Psoas muscle (tissue), 8 donors: ENCODE measurements around the gene TPD52L1. TPM values are rescaled to one million over a fixed set of nuclear protein-coding genes. Genes with fewer than 3 reads are reported as not detected.

ENCODE experiments used
- ATAC-seq, 4 donors: fragments of 200-7000 bp; cut with Tn5 transposase; one replicate each; pipeline ENCODE4 v1.9.1; 2020; ENCODE audit warnings: moderate library complexity in 3 of 4, mild to moderate bottlenecking in 2 of 4
- DNase-seq, 2 donors: peaks; one replicate each; pipeline ENCODE4 v3.0.0-alpha.2; 2020
- H3K27ac ChIP-seq: fragments of 200-600 bp; one replicate; pipeline ENCODE4 v1.8.0; 2022
- H3K27me3 ChIP-seq, 3 donors: fragments of 200-600 bp in 1 of 3; one replicate each; pipeline versions ENCODE4 v1.6.1 to v1.8.0; 2013 to 2022; ENCODE audit warnings: low read length in 2 of 3, mild to moderate bottlenecking in 2 of 3, moderate library complexity in 1 of 3; ENCODE audit not compliant: insufficient read depth in 3 of 3
- H3K36me3 ChIP-seq, 2 donors: fragments of 200-600 bp in 1 of 2; one replicate each; pipeline versions ENCODE4 v1.6.1 to v1.8.0; 2013 to 2022; ENCODE audit warnings: low read depth in 1 of 2, mild to moderate bottlenecking in 1 of 2, moderate library complexity in 1 of 2; ENCODE audit not compliant: insufficient read depth in 1 of 2
- H3K4me1 ChIP-seq: fragments of 200-600 bp; one replicate; pipeline ENCODE4 v1.8.0; 2022
- H3K4me3 ChIP-seq: fragments of 200-600 bp; one replicate; pipeline ENCODE4 v1.8.0; 2022; ENCODE audit warnings: mild to moderate bottlenecking
- H3K9me3 ChIP-seq: fragments of 200-600 bp; one replicate; pipeline ENCODE4 v1.8.0; 2022
- CTCF ChIP-seq: fragments of 200-600 bp; IDR thresholded peaks from one replicate; pipeline ENCODE4 v1.8.0; 2022; ENCODE audit warnings: antibody characterized with exemption
- WGBS, 3 donors: extraction: QIAGEN DNeasy Blood & Tissue Kit; methylation state at CpG; one replicate each; pipeline versions ENCODE4 v1.1.6 to v1.1.7; 2013; 5-methylcytosine and 5-hydroxymethylcytosine counted together
- intact Hi-C, 2 donors: fragments of 100-400 bp; cut with DNase I; formaldehyde crosslinking; loops; one replicate each; pipeline versions ENCODE4 v1.11.0 to v1.14.2; 2022
- polyA plus RNA-seq, 3 donors: library from polyadenylated mRNA; stranded (reverse); fragments of 200-250 nt; gene quantifications; one replicate each; pipeline ENCODE4 v1.2.3, GENCODE V29; 2013
- total RNA-seq, 4 donors: library from RNA; stranded (reverse); fragmentation: NEBNext Ultra II Directional in 2 of 4; extraction: Animal tissue kit (Norgen Biotek cat#: 25700) in 2 of 4; gene quantifications; one replicate each; pipeline versions ENCODE4 v1.2.1 to v1.2.4, GENCODE V29; 2021 to 2023
- donor health status: healthy with polysubstance abuse.
- donor health status: DM: no; HTN: no; CAD: no; lungs with moderate emphysema.
- donor health status: Bipolar disorder and iron deficiency.
- donor health status: healthy.
- donor health status: DM: yes; HTN: yes; CAD: no.
- donor health status: DM: no; HTN: no; CAD: no.
- donor health status: DM: no; HTN: no; CAD: no.
- donor health status: DM: yes; HTN: yes; CAD: no.

The TPD52L1 gene
- total and polyA plus RNA-seq, 7 donors = 51.8 to 150 (median 106) TPM

GRCh38 chr6:125201961-125202729 is 48.6 kb downstream of the TPD52L1 start:
- WGBS, 3 donors = 32 to 51% (median 44%) methylated on average over 7 of the region's 7 CpGs
- intact Hi-C loops = no loop called here
- DNase-seq (peak; percentile 28 to 67), ATAC-seq (no peak)
- Histone ChIP-seq H3K9me3 (no peaks in the 10 kb centered on the region), H3K27ac (peak overlapping the region; percentile 71), H3K36me3 (no peaks in the 10 kb centered on the region), H3K4me3 (no peak overlapping the region), H3K4me1 (peaks cover 89% of the 10 kb centered on the region), H3K27me3 (no peaks in the 10 kb centered on the region)
- TF ChIP-seq CTCF = no peak

- Histone ChIP-seq H3K4me1 (peaks cover 76% of the 10 kb centered on the region), H3K27me3 (no peaks in the 10 kb centered on the region), H3K9me3 (no peaks in the 10 kb centered on the region), H3K36me3 (no peaks in the 10 kb centered on the region), H3K27ac (peak overlapping the region; percentile 71), H3K4me3 (peak overlapping the region; percentile 14)
- intact Hi-C loops = no loop called here
- no peak for DNase-seq
- peak in 1 of 4 donors; percentile 34 for ATAC-seq
- no peak for TF ChIP-seq CTCF
Measured at GRCh38 chr6:125203395-125203794, 49.8 kb downstream of the TPD52L1 start.

- no peaks in the 10 kb centered on the region for H3K36me3 ChIP-seq
- peak overlapping the region; percentile 24 for H3K4me3 ChIP-seq
- ATAC-seq = peak; percentile 78 to 88 (median 84)
- H3K27me3 ChIP-seq = no peaks in the 10 kb centered on the region
- DNase-seq = no peak
- intact Hi-C loops = no loop called here
- H3K9me3 ChIP-seq = no peaks in the 10 kb centered on the region
- peaks cover 56% of the 10 kb centered on the region for H3K4me1 ChIP-seq
- TF ChIP-seq CTCF = no peak
- peak overlapping the region; percentile 71 for H3K27ac ChIP-seq
- 25 to 56% (median 34%) methylated on average over 2 of the region's 2 CpGs for WGBS, 3 donors
Measured at GRCh38 chr6:125205931-125206330, 52.4 kb downstream of the TPD52L1 start.

GRCh38 chr6:125206389-125206788 is 52.8 kb downstream of the TPD52L1 start:
- H3K27ac ChIP-seq = peak overlapping the region; percentile 71
- H3K36me3 ChIP-seq = no peaks in the 10 kb centered on the region
- TF ChIP-seq CTCF = no peak
- peak overlapping the region; percentile 24 for H3K4me3 ChIP-seq
- intact Hi-C loops = no loop called here
- WGBS, 3 donors = 79 to 98% (median 93%) methylated on average over 1 of the region's 1 CpG
- no peaks in the 10 kb centered on the region for H3K9me3 ChIP-seq
- ATAC-seq = peak; percentile 51 to 74 (median 70)
- DNase-seq = no peak
- H3K4me1 ChIP-seq = peaks cover 55% of the 10 kb centered on the region
- H3K27me3 ChIP-seq = no peaks in the 10 kb centered on the region

GRCh38 chr6:125207956-125208355 is 54.4 kb downstream of the TPD52L1 start:
- Histone ChIP-seq H3K4me3 (no peak overlapping the region), H3K4me1 (peaks cover 54% of the 10 kb centered on the region), H3K27ac (no peak overlapping the region), H3K27me3 (no peaks in the 10 kb centered on the region), H3K36me3 (no peaks in the 10 kb centered on the region), H3K9me3 (no peaks in the 10 kb centered on the region)
- 67 to 85% (median 84%) methylated on average over 1 of the region's 1 CpG for WGBS, 3 donors
- DNase-seq = no peak
- intact Hi-C loops = no loop called here
- ATAC-seq = no peak
- no peak for TF ChIP-seq CTCF
